Mononuclear cell (primary cell): ENCODE measurements around the gene STAC3. TPM values are rescaled to one million over a fixed set of nuclear protein-coding genes. Genes with fewer than 3 reads are reported as not detected.
"Not testable (repeated sequence)": the region's sequence is repeated elsewhere in the genome, so short reads cannot be mapped to it uniquely, and the experiment has no call there.

Experiments used
- H3K27me3 ChIP-seq: 2 replicates; pipeline ENCODE4 v1.6.0; 2011; ENCODE audit warnings: low read length, control low read depth; ENCODE audit not compliant: insufficient read depth
- H3K4me1 ChIP-seq: 2 replicates; pipeline ENCODE4 v1.5.1; 2011; ENCODE audit warnings: mild to moderate bottlenecking, low read length, control low read depth; ENCODE audit not compliant: insufficient read depth
- H3K4me3 ChIP-seq: 2 replicates; pipeline ENCODE4 v1.5.1; 2011; ENCODE audit warnings: mild to moderate bottlenecking, low read length, moderate library complexity
- H3K9me3 ChIP-seq: 2 replicates; pipeline ENCODE4 v1.5.1; 2011; ENCODE audit warnings: low read depth, mild to moderate bottlenecking, control low read depth, low read length
- total RNA-seq: library from RNA; depleted of rRNA; stranded (reverse); fragments of >200 nt; gene quantifications from one replicate; pipeline ENCODE4 v1.2.3, GENCODE V29; 2012

STAC3 gene
- total RNA-seq = 3.1 TPM

DNA sequence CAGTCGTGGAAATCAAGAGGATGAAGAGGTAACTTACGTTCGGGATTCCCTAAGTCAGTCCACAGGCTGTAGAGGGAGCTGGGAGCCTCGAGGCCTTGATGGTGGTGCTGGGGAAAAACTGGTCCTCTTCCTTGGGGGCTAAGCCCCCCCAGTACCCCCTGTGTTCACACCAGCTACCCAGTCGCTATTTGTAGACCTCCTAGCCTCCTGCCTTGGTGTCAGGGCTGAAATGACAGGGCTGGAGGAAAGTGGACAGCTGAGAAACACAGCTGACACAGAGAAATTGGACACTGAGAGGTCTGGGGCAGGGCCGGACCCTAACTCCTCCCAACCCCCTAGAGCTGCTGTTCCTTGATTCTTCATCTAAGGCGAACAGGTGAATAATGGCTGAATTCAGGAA, at the start of gene STAC3:
STAC3 (minus strand) TSS at position 232 of the 400 bp plus-strand sequence. CDS start 1,551 bp downstream, outside the sequence.
- peaks cover 10% of the 10 kb centered on the region for H3K4me1 ChIP-seq
- H3K9me3 ChIP-seq = no peaks in the 10 kb centered on the region
- H3K4me3 ChIP-seq = no peak within 1 kb of the TSS
- no peaks in the 10 kb centered on the region for H3K27me3 ChIP-seq

DNA sequence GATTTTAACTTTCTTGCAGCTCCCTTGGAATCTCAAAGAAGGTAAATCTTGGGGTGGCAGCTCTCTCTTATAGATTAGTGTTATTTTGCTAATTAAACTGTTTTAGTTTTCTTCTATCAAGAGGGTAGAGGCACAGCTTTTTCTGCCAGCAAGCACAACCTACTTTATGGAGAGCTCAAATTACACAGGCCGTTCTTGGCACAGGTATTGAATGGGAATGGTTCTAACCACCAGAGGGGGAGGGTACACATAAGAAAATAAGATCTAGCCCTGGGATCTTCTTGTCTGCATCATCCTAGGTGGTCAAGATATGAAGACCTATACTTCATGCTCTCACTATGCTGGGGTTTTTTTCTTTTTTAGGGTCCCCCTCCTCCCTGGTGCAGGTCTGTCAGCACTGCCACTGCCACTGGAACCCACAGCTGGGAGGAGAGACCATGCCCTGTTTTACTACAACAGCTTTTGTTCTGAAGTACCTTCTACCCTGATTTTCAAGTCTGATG, 48.6 kb upstream of the STAC3 start:
- Histone ChIP-seq H3K9me3 (no peaks in the 10 kb centered on the region), H3K4me3 (no peak overlapping the region), H3K27me3 (no peaks in the 10 kb centered on the region), H3K4me1 (no peaks in the 10 kb centered on the region)

- Histone ChIP-seq H3K4me3 (no peak overlapping the region), H3K27me3 (no peaks in the 10 kb centered on the region), H3K9me3 (no peaks in the 10 kb centered on the region), H3K4me1 (no peaks in the 10 kb centered on the region)
Observed at GRCh38 chr12:57296291-57296690, 45.3 kb upstream of the STAC3 start.

- H3K4me3 ChIP-seq, H3K9me3 ChIP-seq, H3K4me1 ChIP-seq, H3K27me3 ChIP-seq: not testable (repeated sequence)
Observed at GRCh38 chr12:57282073-57282472, 31.1 kb upstream of the STAC3 start.

GRCh38 chr12:57280211-57281062, 29.4 kb upstream of the STAC3 start:
- H3K27me3 ChIP-seq = no peaks in the 10 kb centered on the region
- no peak overlapping the region for H3K4me3 ChIP-seq
- peaks cover 9% of the 10 kb centered on the region for H3K4me1 ChIP-seq
- no peaks in the 10 kb centered on the region for H3K9me3 ChIP-seq

DNA sequence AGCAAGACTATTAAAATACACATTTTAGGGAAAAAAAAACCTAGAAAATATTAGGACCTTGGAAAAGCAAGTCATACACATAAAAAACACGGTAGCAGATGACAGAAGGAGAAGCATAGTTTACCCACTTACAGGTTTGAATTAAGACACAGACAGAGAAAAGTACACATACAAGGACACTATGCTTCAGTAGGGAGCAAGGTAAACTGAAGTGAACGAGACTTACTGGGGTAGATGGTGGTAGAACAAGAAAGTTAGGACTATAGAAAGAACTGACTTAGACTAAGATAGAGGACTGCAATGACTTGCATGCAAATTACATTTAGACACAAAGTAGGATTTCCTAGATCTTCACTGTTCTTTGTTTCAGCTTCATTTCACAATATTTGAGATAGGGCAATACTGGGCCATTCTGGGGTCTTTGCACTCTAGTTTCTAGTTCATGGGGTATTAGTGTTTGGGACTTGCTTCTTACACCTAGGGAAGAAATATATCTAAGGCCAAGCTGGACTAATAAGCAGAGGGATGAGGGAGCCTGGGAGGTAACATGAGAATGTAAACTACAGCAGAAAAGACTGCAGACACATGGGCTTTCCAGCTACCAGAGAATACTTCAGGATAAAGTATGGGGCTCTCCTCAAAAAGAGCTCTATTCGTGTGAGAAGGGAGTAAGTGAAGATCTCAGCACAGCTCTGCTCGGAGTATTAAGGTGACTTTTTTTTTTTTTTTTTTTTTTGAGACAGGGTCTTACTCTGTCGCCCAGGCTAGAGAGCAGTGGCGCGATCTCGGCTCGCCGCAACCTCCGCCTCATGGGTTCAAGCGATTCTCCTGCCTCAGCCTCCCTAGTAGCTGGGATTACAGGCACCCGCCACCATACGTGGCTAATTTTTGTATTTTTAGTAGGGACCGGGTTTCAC, 27.7 kb upstream of the STAC3 start:
- Histone ChIP-seq H3K4me1 (peaks cover 9% of the 10 kb centered on the region), H3K9me3 (no peaks in the 10 kb centered on the region), H3K27me3 (no peaks in the 10 kb centered on the region), H3K4me3 (no peak overlapping the region)

DNA sequence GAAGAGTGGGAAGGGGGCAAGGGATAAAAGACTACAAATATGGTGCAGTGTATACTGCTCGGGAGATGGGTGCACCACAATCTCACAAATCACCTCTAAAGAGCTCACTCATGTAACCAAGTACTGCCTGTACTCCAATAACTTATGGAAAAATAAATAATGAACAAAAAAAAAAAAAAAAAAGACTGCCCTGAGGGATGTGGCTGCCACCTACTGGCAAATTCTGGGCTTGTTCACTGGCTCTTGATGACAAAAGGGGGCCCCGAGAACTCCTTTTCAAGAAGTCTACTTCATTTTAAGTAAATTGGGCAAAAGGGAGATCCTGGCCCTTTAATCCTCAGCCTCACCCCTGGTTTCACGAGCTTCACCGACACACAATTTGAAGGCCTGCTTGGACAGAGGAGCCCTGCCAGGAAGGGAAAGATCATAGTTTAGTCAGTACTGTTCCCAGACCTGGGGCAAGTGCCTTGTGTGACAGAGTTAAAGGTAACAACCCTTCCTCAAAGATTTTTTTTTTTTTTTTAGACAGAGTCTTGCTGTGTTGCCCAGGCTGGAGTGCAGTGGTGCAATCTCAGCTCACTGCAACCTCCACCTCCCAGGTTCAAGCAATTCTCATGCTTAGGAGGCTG, 26.1 kb upstream of the STAC3 start:
- H3K9me3 ChIP-seq = no peaks in the 10 kb centered on the region
- H3K27me3 ChIP-seq = no peaks in the 10 kb centered on the region
- H3K4me1 ChIP-seq = peaks cover 9% of the 10 kb centered on the region
- H3K4me3 ChIP-seq = no peak overlapping the region

DNA sequence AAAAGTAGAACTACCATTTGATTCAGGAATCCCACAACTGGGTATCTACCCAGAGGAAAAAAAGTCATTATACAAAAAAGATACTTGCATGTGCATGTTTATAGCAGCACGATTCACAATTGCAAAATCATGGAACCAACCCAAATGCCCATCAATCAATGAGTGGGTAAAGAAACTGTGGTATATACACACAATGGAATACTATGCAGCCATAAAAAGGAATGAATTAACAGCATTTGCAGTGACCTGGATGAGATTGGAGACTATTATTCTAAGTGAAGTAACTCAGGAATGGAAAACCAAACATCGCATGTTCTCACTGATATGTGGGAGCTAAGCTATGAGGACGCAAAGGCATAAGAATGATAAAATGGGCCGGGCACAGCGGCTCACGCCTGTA, 25.2 kb upstream of the STAC3 start:
- H3K27me3 ChIP-seq, H3K4me1 ChIP-seq, H3K9me3 ChIP-seq, H3K4me3 ChIP-seq: not testable (repeated sequence)

DNA sequence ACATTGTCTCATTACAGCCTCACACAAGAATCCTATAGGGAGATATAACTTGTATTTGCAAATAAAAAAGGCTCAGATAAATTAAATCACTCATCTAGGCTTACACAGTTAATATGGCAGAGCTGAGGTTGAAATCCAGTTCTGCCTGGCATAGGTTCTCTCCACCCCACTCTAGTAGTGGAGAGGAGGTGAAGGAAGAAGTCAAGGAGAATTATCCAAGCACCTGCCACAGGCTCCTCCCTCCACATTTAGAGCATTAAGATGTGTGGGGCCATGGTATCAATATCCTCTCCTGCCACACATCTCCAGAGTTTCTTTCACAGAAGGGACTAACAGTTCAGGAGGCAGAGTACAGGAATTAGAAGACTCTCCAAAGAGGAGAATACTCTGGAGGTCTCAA, 22.5 kb upstream of the STAC3 start:
- no peak overlapping the region for H3K4me3 ChIP-seq
- H3K9me3 ChIP-seq = no peaks in the 10 kb centered on the region
- H3K27me3 ChIP-seq = no peaks in the 10 kb centered on the region
- peaks cover 3% of the 10 kb centered on the region for H3K4me1 ChIP-seq

DNA sequence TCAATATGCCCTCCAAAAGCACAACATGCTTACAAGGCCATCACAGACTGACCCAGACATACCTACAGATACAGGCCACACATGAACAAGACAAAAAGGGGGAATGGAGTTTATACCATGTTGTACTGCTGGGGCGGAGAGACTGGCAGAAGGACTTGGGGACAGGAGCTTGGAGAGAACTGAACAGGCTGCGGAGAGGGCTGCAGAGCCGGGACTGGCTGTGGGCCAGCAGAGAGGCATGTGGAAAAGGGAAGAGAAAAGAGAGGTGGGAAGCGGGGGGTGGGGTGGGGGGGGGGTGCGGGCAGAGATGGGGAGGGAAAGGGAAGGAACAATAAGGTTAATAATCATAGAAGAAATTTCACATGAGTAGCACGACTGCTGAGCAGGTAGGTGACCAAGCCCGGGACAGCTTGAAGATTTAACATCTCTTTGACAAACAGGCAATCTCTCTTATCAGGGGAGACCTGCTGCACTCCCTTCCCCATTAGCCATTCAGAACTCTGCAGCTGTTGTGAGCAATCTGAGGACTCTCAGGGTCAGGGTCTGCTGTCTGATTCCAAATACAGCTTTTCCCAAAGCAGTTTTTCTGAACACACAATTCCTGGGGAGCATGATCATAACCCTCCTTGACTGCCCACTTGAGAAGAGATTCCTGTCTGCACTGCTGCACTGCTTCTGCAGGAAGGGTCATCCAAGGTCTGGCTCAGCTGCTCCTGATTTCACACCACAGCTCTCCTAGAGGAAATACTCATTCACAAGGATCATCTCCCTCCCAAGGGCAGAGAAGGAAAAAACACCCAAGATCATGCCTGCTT, 21.6 kb upstream of the STAC3 start:
- Histone ChIP-seq H3K9me3 (no peaks in the 10 kb centered on the region), H3K27me3 (no peaks in the 10 kb centered on the region)

GRCh38 chr12:57270966-57271470, 20.0 kb upstream of the STAC3 start:
- Histone ChIP-seq H3K27me3 (no peaks in the 10 kb centered on the region), H3K4me1 (peaks cover 8% of the 10 kb centered on the region), H3K9me3 (no peaks in the 10 kb centered on the region), H3K4me3 (no peak overlapping the region)

More for the DNA sequence above, 21.6 kb upstream of the STAC3 start:
- H3K4me1 ChIP-seq = peaks cover 8% of the 10 kb centered on the region
- no peak overlapping the region for H3K4me3 ChIP-seq

- H3K9me3 ChIP-seq = no peaks in the 10 kb centered on the region
- H3K4me3 ChIP-seq = no peak overlapping the region
- peaks cover 8% of the 10 kb centered on the region for H3K4me1 ChIP-seq
- H3K27me3 ChIP-seq = no peaks in the 10 kb centered on the region
Observed at GRCh38 chr12:57268264-57268663, 17.3 kb upstream of the STAC3 start.

- Histone ChIP-seq H3K4me3 (no peak overlapping the region), H3K27me3 (no peaks in the 10 kb centered on the region), H3K9me3 (no peaks in the 10 kb centered on the region), H3K4me1 (peaks cover 8% of the 10 kb centered on the region)
Observed at GRCh38 chr12:57266681-57267080, 15.7 kb upstream of the STAC3 start.

DNA sequence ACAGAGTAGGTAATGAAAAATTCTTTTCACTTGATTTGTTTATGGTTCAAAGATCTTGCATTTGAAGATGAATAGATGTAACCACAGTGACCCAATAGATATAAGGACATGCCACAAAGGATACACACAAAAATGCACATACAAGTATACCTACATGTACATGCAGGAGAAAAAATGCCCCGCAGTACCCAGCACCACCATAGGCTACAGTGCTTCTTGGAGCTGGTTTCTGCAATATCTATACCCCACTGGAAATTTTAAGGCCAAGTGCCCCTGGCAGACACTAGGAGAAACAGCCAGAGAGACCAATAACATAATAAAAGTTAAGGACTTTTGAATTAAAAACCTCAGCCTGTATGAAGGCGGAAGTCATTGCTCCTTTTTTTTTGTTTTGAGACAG, 12.1 kb upstream of the STAC3 start:
- H3K4me1 ChIP-seq = peaks cover 1% of the 10 kb centered on the region
- no peaks in the 10 kb centered on the region for H3K27me3 ChIP-seq
- H3K9me3 ChIP-seq = no peaks in the 10 kb centered on the region
- H3K4me3 ChIP-seq = no peak overlapping the region
